ENCODE results near the gene MOCS1.

MOCS1 gene

GRCh38 chr6:39923394-39923793 lies 10.9 kb downstream of the MOCS1 start:
- DNase-seq: no peak

DNA sequence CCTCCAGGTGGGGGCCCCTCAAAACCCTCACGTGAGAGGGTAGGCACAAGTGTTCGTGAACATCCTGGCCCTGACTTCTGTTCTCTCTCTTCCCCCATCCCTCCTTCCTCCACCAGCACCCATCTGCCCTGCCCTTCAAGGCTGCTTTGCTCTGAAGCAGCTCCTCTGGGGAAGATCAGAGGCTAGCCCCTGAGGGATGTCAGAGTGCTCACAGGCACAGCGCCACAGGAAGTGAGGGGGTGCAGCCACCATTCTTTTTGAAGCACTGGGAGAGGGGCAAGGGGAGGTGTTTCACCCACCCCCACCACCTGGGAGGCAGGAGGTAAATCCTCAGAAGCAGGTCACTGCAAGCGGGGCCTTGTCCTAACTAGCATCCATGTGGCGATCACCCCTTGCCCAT lies 11.4 kb downstream of the MOCS1 start:
- DNase-seq: no peak

- DNase-seq: no peak
These were observed 14.1 kb downstream of the MOCS1 start for GRCh38 chr6:39920157-39920556.

DNA sequence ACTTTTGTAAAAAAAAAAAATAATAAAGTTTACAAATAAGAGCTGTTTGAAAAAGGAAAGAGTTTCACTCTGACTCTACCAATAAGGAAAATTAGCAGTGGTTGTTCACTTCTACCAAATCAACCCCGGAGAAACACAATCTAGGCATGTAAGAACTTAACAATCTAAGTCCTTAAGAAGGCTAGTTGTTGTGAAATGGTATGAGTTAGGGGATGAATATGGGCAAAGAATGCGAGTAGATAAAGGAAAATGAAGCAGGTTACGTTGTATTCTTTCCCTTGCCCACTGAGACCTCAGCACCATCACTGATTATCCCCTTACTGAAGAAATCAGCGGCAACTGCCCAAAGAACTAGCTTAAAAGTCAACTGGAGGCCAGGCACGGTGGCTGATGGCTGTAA lies 15.4 kb downstream of the MOCS1 start:
- DNase-seq: no peak

GRCh38 chr6:39917981-39918380 lies 16.3 kb downstream of the MOCS1 start:
- no peak for DNase-seq

GRCh38 chr6:39917329-39917728 lies 16.9 kb downstream of the MOCS1 start:
- no peak for DNase-seq

- DNase-seq: no peak
These were observed 18.4 kb downstream of the MOCS1 start for GRCh38 chr6:39915866-39916265.

- DNase-seq: no peak
These were observed 20.0 kb downstream of the MOCS1 start for GRCh38 chr6:39914239-39914638.

GRCh38 chr6:39913391-39913916 lies 20.8 kb downstream of the MOCS1 start:
- DNase-seq: no peak

DNA sequence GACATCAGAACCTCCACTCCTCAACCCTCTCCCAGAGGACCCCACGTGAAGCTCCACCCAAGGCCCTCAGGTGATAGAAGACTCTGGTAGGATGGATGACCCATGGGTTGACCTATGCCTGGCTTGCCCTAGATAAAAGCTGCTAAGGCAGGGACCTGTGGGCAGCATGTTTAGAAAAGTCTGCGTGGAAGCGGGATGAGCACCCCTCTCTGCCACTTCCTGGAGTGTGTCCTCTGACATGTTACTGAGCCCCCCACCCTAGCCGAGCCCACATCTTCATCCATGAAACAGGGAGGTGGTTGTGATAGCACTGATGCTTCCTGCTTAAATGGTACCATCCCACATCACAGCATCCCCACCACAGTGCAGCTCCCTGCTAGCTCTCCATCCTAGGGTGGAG lies 21.8 kb downstream of the MOCS1 start:
- no peak for DNase-seq

DNA sequence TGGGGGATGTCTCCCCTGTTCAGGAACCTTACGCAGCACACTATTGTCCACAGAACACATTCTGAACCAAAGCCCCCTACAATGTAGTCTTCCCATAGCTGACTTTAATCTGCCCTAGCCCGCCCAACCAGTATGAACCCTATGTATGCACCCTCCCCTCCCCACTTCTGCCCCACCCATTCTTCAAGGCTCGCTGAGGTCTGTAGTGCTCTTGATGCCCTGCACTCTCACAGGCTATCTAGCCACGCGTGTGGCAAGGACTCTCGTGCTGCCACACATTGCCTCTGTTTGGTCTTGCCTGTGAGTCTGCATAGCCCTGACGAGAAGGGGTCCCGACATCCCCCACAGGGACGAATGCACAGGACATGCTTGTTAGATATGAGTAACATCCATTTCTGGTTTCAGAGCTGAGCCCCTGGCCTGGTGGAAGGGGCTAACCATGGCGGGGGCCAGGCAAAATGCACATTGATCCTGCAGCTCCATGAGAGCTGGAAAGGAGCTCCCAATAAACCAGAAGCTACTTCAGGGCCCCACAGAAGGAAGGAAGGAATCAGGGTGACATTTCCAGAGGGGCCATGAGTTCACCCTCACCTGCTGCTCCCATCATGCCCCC lies 22.6 kb downstream of the MOCS1 start:
- no peak for DNase-seq

DNA sequence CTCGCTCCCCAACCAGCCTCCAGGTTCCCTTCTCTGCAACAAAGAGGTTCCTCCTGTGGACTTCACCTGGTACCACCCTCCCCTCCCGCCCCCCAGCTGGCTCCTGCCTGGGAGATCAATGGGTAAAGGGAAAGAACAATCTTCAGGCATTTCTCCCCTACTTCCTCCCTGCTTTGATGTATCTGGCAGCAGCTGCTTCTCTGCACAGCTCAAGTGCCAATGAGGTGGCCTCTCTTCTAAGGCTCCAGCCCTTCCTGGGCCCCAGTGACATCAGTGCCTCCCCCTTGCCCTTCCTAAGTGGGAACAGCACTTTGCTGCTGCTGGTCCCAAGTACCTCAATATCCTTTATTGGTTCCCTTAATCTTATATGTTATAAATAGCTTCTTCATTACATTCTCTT lies 23.5 kb downstream of the MOCS1 start:
- DNase-seq: no peak

GRCh38 chr6:39910164-39910563 lies 24.1 kb downstream of the MOCS1 start:
- DNase-seq: no peak

GRCh38 chr6:39909701-39910100 lies 24.6 kb downstream of the MOCS1 start:
- DNase-seq: no peak

GRCh38 chr6:39908838-39909583 lies 25.3 kb downstream of the MOCS1 start:
- no peak for DNase-seq

DNA sequence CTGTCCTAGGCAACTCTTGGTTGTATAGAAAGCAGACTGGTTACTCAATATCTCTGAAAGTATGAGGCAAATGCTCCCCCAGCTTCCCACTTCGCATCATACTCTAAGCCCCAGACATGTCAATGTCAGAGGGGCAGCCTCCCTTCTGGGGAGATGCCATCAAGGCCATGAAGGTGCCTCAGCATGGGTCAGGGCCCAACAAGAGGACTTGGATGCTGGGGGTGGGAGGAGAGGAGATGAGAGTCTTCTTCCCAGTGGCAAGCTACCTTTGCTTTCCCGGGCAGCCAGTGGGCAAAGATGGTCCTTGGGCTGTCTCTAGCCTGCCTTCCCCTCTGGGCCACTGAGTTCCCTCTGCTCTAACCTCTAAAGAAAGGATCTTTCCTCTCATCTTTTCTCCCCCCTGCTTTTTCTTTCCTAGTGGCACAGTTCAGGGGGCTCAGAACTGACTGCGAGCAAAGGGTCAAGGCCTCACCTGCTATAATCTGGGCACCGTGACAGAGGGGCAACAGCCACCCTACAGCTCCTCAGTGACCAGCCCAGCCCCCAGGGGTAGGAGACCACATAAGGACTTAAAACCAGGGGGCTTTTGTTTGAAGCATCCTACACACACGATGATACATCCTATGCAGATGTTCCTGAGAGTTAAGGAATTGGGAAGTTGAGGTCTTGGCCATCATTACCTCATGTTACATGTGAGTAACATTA lies 26.2 kb downstream of the MOCS1 start:
- DNase-seq: no peak

DNA sequence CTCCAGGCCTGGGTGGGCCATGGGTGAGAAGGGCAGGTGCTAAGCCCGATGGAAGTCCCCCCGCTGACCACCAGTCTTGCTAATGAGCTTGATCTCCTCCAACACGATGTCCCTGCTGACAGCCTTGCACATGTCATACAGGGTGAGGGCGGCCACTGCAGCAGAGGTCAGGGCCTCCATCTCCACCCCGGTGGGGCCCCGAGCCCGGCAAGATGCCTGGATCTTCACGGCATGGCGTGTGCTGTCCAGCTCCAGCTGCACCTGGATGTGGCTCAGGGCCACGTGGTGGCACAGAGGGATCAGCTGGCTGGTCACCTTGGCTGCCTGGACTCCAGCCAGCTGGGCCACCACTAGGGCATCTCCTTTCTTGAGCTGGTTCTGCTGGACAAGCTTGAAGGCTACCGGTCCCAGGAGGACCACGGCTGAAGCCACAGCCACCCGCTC lies 27.9 kb downstream of the MOCS1 start:
- no peak for DNase-seq

GRCh38 chr6:39905640-39905975 lies 28.7 kb downstream of the MOCS1 start:
- DNase-seq: no peak

DNA sequence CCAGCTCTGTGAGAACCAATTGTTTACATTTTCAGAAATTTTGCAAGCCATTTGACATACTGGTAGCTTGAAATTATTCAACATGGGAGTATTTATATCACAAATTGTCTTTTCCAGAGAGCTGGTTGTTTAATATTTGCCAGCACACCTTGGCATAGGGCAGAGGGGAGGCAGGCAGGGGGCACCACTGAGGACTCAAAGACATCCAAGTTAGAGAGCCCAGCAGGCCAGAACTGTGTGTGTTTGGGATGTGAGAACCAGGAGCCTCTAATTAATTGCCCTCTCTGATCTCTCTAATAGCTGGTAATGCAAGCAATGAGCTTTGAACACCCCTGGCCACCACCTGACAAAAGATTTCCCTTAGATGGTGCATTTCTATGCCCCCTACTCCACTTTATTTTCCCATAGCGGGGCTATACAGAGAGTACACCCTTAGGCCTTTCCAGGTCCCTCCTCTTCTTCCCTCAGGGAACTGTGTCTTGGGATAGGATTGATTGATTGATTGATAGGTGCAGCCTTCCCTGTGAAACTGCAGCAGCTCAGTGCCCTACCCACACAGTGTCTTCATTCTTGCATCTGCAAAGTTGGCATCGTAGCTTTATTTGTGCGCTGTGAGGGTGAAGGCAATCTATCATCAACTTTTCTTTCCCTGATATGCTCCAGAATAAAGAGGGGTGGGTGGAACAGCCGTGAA lies 29.2 kb downstream of the MOCS1 start:
- no peak for DNase-seq

GRCh38 chr6:39903656-39904055 lies 30.6 kb downstream of the MOCS1 start:
- no peak for DNase-seq

DNA sequence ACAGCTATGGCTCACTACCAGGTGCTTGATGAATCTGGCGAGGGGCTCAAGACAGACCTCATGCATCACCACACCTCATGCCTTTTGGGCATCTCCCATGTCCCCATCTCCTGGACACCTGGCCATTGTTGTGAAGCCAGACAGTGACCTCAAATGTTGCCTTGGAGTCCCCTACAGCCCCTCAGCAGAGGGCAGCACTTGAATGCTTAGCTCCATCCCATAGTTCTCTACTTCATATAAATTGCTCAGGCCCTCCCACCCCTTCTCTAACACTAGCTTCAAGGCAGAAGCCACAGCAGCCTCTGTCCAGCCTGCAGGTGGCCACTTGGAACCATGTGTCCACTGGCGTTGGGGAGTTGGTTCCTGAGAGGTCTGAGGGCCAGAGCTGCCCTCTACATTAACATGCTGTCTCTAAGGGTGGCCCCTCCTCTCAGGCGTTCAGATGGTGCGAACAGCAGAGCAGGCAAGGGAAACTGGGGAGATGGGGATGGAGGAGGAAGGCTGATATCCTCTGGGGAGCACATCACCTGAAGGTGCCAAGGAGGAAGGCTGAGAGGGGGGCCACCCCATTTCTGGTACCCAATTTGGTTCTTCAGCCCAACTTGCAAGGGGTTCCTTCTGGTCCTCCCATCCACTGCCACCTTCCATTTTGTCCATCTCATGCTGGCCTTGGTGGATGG lies 31.3 kb downstream of the MOCS1 start:
- no peak for DNase-seq

- no peak for DNase-seq
These were observed 32.1 kb downstream of the MOCS1 start for GRCh38 chr6:39902136-39902535.

GRCh38 chr6:39901670-39902069 lies 32.6 kb downstream of the MOCS1 start:
- no peak for DNase-seq

Measured in AML-193 (cell line).